PC-3 (cell line): ENCODE data around the gene GPA33. TPM values are rescaled to one million over a fixed set of nuclear protein-coding genes. Genes with fewer than 3 reads are reported as not detected.

Experiments used
- ATAC-seq: fragments of 200-7000 bp; cut with Tn5 transposase; 2 replicates; pipeline ENCODE4 v1.9.1; 2020; ENCODE audit warnings: mild to moderate bottlenecking, moderate library complexity
- BruUV-seq: library from RNA; stranded (reverse); fragments of 400-500 nt; replicated peaks from 2 replicates; lab custom pipeline; 2021; lab: Mats Ljungman, UMichigan
- CTCF ChIA-PET: fragments of 300-600 bp; sonication (Branson Sonifier 250); formaldehyde crosslinking; loops from one replicate; lab custom pipeline; 2022; ENCODE audit warnings: antibody characterized with exemption; lab: Charles Lee
- POLR2A ChIA-PET: fragments of 300-600 bp; sonication (Branson Sonifier 250); formaldehyde crosslinking; loops from one replicate; lab custom pipeline; 2022; ENCODE audit warnings: antibody characterized with exemption; ENCODE audit not compliant: unreplicated experiment; lab: Charles Lee
- DNase-seq: peaks from one replicate; pipeline ENCODE4 v3.0.0-alpha.2; 2015
- H2AFZ ChIP-seq: fragments of 300-600 bp; sonication (generic); 2 replicates; pipeline ENCODE4 v1.6.0; 2016; ENCODE audit warnings: antibody characterized with exemption, low read length
- H3F3A ChIP-seq: fragments of 300-600 bp; sonication (generic); one replicate; pipeline ENCODE4 v1.6.0; 2017; ENCODE audit warnings: antibody characterized with exemption, low read length, control low read depth, mild to moderate bottlenecking; ENCODE audit not compliant: unreplicated experiment
- H3K27ac ChIP-seq: fragments of 300-600 bp; sonication (generic); 2 replicates; pipeline ENCODE4 v1.5.1; 2016; ENCODE audit warnings: mild to moderate bottlenecking, low read length
- H3K27me3 ChIP-seq: fragments of 300-600 bp; sonication (generic); 2 replicates; pipeline ENCODE4 v1.6.1; 2016; ENCODE audit warnings: low read length, mixed read lengths
- H3K36me3 ChIP-seq: fragments of 300-600 bp; sonication (generic); 2 replicates; pipeline ENCODE4 v1.6.1; 2016; ENCODE audit warnings: low read depth, mixed run types, low read length, mixed read lengths
- H3K4me1 ChIP-seq: fragments of 300-600 bp; sonication (generic); 2 replicates; pipeline ENCODE4 v1.5.1; 2016; ENCODE audit warnings: low read length; ENCODE audit not compliant: insufficient read depth
- H3K4me2 ChIP-seq: fragments of 300-600 bp; sonication (generic); 2 replicates; pipeline ENCODE4 v1.6.0; 2016; ENCODE audit warnings: low read length
- H3K4me3 ChIP-seq: fragments of 300-600 bp; sonication (generic); 2 replicates; pipeline ENCODE4 v1.5.1; 2016; ENCODE audit warnings: mild to moderate bottlenecking, low read length, mixed read lengths
- H3K79me2 ChIP-seq: fragments of 300-600 bp; sonication (generic); 2 replicates; pipeline ENCODE4 v1.6.1; 2017; ENCODE audit warnings: low read length, mixed read lengths
- H3K9ac ChIP-seq: fragments of 300-600 bp; sonication (generic); 2 replicates; pipeline ENCODE4 v1.6.0; 2016; ENCODE audit warnings: mild to moderate bottlenecking, low read length
- H3K9me2 ChIP-seq: fragments of 300-600 bp; sonication (generic); replicated peaks from 2 replicates; pipeline ENCODE4 v1.6.1; 2016; ENCODE audit warnings: mixed run types, low read length, mixed read lengths
- H3K9me3 ChIP-seq: fragments of 300-600 bp; sonication (generic); 2 replicates; pipeline ENCODE4 v1.6.1; 2016; ENCODE audit warnings: low read length, mixed read lengths
- H4K20me1 ChIP-seq: fragments of 300-600 bp; sonication (generic); 2 replicates; pipeline ENCODE4 v1.6.1; 2016; ENCODE audit warnings: low read length, mixed read lengths
- EZH2 ChIP-seq: fragments of 300-600 bp; sonication (generic); IDR thresholded peaks from one replicate; pipeline ENCODE4 v1.6.1; 2017; ENCODE audit warnings: antibody characterized with exemption, mild to moderate bottlenecking, low read length; ENCODE audit not compliant: unreplicated experiment
- EZH2phosphoT487 ChIP-seq: fragments of 300-600 bp; sonication (generic); IDR thresholded peaks from 2 replicates; pipeline ENCODE4 v1.6.1; 2018; ENCODE audit warnings: mild to moderate bottlenecking, antibody characterized with exemption, low read length, borderline replicate concordance
- intact Hi-C: fragments of 100-400 bp; cut with micrococcal nuclease; formaldehyde crosslinking; loops from 2 replicates; pipeline ENCODE4 v1.9.0; 2023
- total RNA-seq: library from RNA; depleted of rRNA; stranded (reverse); fragments of >200 nt; gene quantifications from 2 replicates; pipeline ENCODE4 v1.2.3, GENCODE V29; 2014
- TF ChIP-seq, protein P1 (sequence below): fragments of 300-600 bp; sonication (generic); conservative IDR thresholded peaks from 2 replicates; pipeline ENCODE4 v1.5.1; 2017; ENCODE audit warnings: antibody characterized with exemption, low read depth, mild to moderate bottlenecking, low read length

The GPA33 gene
- total RNA-seq, 1 experiment from 2014 or later = 0.04 TPM

DNA sequence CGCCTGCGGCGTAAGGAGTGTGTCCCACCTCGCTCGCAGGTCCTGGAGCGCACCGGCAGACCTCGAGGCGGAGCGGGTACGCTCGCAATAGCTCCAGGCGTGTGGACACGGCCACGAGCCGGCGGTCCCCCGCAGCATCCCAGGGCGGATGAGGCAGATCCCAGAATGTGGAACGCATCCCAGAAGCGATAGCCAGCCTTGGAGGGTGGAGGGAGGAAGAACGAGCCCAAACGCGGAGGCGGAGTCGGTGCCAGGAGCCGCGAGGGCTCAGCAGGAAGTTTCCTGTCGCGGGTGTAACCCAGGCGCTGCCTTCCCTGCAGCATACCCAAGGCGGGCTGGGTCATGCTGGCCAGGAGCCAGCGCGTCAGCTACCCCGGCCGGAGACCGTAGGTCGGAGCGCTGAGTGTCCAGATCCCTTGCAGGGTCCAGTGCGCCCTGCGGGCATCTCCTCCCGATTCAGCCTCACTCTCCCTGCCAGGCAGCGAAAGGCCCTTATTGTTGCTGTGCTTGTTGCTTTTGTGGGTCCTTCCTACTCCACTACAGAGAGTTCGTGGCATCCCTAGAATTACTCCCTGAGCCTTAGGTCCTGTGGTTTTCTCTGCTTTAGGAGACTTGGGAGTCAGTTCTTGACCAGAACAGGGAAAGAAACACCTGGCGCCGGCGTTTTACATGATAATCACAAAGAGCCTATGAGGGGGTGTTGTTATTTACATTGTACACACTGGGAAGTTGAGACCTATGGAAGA, 31.4 kb upstream of the GPA33 start:
- Histone ChIP-seq H3K9me2 (no peaks in the 10 kb centered on the region), H3K4me3 (peak overlapping the region; percentile 68), H3K79me2 (no peaks in the 10 kb centered on the region), H3K36me3 (no peaks in the 10 kb centered on the region), H4K20me1 (no peaks in the 10 kb centered on the region), H3K27me3 (no peaks in the 10 kb centered on the region), H2AFZ (peak overlapping the region; percentile 92), H3F3A (no peaks in the 10 kb centered on the region), H3K9ac (peak overlapping the region; percentile 9), H3K27ac (no peak overlapping the region), H3K4me2 (peak overlapping the region; percentile 84), H3K9me3 (no peaks in the 10 kb centered on the region), H3K4me1 (no peaks in the 10 kb centered on the region)
- DNase-seq (peak; percentile 66), ATAC-seq (peak; percentile 63)
- CTCF ChIA-PET = interaction anchor here (1.4 kb wide), 1 partner anchor 99 kb away, joined by 6 read pairs; the partner anchor contains the start of gene POU2F1
- POLR2A ChIA-PET = no interaction called here
- intact Hi-C loops = loop anchor here (5.0 to 10.0 kb wide), 3 partner anchors 101 to 637 kb away; partner anchors contain the start of gene POU2F1
- BruUV-seq = no TSS peak
- TF ChIP-seq EZH2 (no peak), EZH2phosphoT487 (no peak)
- TF ChIP-seq, protein P1, sequence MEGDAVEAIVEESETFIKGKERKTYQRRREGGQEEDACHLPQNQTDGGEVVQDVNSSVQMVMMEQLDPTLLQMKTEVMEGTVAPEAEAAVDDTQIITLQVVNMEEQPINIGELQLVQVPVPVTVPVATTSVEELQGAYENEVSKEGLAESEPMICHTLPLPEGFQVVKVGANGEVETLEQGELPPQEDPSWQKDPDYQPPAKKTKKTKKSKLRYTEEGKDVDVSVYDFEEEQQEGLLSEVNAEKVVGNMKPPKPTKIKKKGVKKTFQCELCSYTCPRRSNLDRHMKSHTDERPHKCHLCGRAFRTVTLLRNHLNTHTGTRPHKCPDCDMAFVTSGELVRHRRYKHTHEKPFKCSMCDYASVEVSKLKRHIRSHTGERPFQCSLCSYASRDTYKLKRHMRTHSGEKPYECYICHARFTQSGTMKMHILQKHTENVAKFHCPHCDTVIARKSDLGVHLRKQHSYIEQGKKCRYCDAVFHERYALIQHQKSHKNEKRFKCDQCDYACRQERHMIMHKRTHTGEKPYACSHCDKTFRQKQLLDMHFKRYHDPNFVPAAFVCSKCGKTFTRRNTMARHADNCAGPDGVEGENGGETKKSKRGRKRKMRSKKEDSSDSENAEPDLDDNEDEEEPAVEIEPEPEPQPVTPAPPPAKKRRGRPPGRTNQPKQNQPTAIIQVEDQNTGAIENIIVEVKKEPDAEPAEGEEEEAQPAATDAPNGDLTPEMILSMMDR = no peak

DNA sequence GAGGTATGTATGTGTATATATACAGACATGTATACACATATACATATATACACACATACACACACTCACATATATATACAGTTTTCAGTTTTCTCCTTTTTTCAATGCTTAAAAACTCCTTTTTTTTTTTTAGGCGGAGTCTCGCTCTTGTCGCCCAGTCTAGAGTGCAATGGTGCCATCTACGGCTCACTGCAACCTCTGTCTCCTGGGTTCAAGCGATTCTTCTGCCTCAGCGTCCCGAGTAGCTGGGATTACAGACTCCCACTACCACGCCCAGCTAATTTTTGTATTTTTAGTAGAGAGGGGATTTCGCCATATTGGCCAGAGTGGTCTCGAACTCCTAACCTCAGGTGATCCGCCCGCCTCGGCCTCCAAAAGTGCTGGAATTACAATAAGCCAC, 30.7 kb upstream of the GPA33 start:
- Histone ChIP-seq H3F3A (no peaks in the 10 kb centered on the region), H3K9me2 (no peaks in the 10 kb centered on the region), H3K4me1 (no peaks in the 10 kb centered on the region), H3K4me3 (peak overlapping the region; percentile 68), H3K4me2 (peak overlapping the region; percentile 84), H3K27ac (no peak overlapping the region), H2AFZ (peak overlapping the region; percentile 92), H3K36me3 (no peaks in the 10 kb centered on the region), H3K9me3 (no peaks in the 10 kb centered on the region), H3K9ac (peak overlapping the region; percentile 9), H3K79me2 (no peaks in the 10 kb centered on the region), H3K27me3 (no peaks in the 10 kb centered on the region), H4K20me1 (no peaks in the 10 kb centered on the region)
- CTCF ChIA-PET = no interaction called here
- intact Hi-C loops = loop anchor here (5.0 to 10.0 kb wide), 3 partner anchors 101 to 636 kb away; partner anchors contain the start of gene POU2F1
- no TSS peak for BruUV-seq
- no peak for DNase-seq
- POLR2A ChIA-PET = no interaction called here
- TF ChIP-seq, protein P1 = no peak
- TF ChIP-seq EZH2 (no peak), EZH2phosphoT487 (no peak)
- no peak for ATAC-seq

DNA sequence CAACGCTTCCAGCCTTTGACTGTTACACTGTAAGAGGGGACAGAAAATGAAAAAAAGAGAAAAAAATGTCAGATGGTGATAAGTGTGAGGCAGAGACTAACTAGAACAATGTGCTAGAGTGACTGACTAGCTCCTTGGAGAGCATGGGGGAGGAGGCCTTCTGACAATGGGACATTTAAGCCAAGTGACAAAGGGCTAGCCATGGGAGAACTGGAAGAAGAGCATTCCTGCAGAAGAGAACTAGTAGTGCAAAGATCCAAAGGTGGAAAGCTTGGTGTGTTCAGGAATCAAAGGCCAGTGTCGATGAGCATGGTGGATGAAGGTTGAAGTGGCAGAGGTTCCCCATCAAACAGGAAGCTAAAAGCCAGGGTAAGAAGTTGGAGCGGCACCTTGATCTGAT, 29.5 kb upstream of the GPA33 start:
- no peaks in the 10 kb centered on the region for H3K36me3 ChIP-seq
- H3K79me2 ChIP-seq = no peaks in the 10 kb centered on the region
- no peaks in the 10 kb centered on the region for H4K20me1 ChIP-seq
- POLR2A ChIA-PET = no interaction called here
- H3K27me3 ChIP-seq = no peaks in the 10 kb centered on the region
- H3K4me1 ChIP-seq = no peaks in the 10 kb centered on the region
- no peak overlapping the region for H3K4me3 ChIP-seq
- H3F3A ChIP-seq = no peaks in the 10 kb centered on the region
- H2AFZ ChIP-seq = no peak overlapping the region
- DNase-seq (no peak), ATAC-seq (no peak)
- H3K9me3 ChIP-seq = no peaks in the 10 kb centered on the region
- H3K9me2 ChIP-seq = no peaks in the 10 kb centered on the region
- no peak overlapping the region for H3K27ac ChIP-seq
- H3K4me2 ChIP-seq = no peak overlapping the region
- TF ChIP-seq EZH2 (no peak), EZH2phosphoT487 (no peak)
- TF ChIP-seq, protein P1 = no peak
- BruUV-seq = no TSS peak
- H3K9ac ChIP-seq = no peak overlapping the region
- intact Hi-C loops = loop anchor here (5.0 to 10.0 kb wide), 3 partner anchors 103 to 635 kb away; partner anchors contain the start of gene POU2F1
- CTCF ChIA-PET = no interaction called here
